HG02870 (cell line): ENCODE results near the gene P2RY4.
"Not testable (repeated sequence)": the region's sequence is repeated elsewhere in the genome, so short reads cannot be mapped to it uniquely, and the experiment has no call there.

Experiments
- ATAC-seq: cut with Tn5 transposase; IDR thresholded peaks from one replicate; pipeline ENCODE4 v1.9.1; 2021; ENCODE audit warnings: mild to moderate bottlenecking, moderate library complexity; ENCODE audit not compliant: unreplicated experiment

Gene P2RY4

GRCh38 chrX:70244881-70245280, 15.1 kb downstream of the P2RY4 start:
- ATAC-seq, result no peak

GRCh38 chrX:70243601-70244000, 16.4 kb downstream of the P2RY4 start:
- not testable (repeated sequence) for ATAC-seq

GRCh38 chrX:70241501-70241900, 18.5 kb downstream of the P2RY4 start:
- no peak for ATAC-seq

- ATAC-seq, result no peak
These were observed 19.3 kb downstream of the P2RY4 start for GRCh38 chrX:70240751-70241150.

- no peak for ATAC-seq
These were observed 25.6 kb downstream of the P2RY4 start, which contains the start of gene AWAT1 for GRCh38 chrX:70234355-70234754. Gene AWAT1, plus strand, starts transcription at chrX:70234655. Its CDS starts 41 bp downstream, at chrX:70234696.

- no peak for ATAC-seq
These were observed 28.3 kb downstream of the P2RY4 start for GRCh38 chrX:70231666-70232065.

GRCh38 chrX:70226687-70227086, 33.3 kb downstream of the P2RY4 start:
- no peak for ATAC-seq

GRCh38 chrX:70226048-70226447, 34.0 kb downstream of the P2RY4 start:
- no peak for ATAC-seq

GRCh38 chrX:70219938-70220764, 39.9 kb downstream of the P2RY4 start:
- ATAC-seq, result no peak

- not testable (repeated sequence) for ATAC-seq
These were observed 50.4 kb downstream of the P2RY4 start for GRCh38 chrX:70209570-70209969.

- ATAC-seq, result no peak
These were observed 51.5 kb downstream of the P2RY4 start for GRCh38 chrX:70208479-70208878.
